OCI-M1 (cell line): ENCODE data around the gene LCP1.
"Not testable (repeated sequence)": the region's sequence is repeated elsewhere in the genome, so short reads cannot be mapped to it uniquely, and the experiment has no call there.

ENCODE experiments used
- DNase-seq: peaks from one replicate; lab custom pipeline; 2025; lab: John Stamatoyannopoulos, UW

Gene LCP1

GRCh38 chr13:46181377-46181839 lies 569 bp downstream of the LCP1 start:
- DNase-seq = peak; percentile 63

- DNase-seq = peak; percentile 78
Measured at GRCh38 chr13:46179969-46180763, 1.8 kb downstream of the LCP1 start.

- DNase-seq = peak; percentile 91
Measured at GRCh38 chr13:46179491-46179908, 2.5 kb downstream of the LCP1 start.

- peak; percentile 45 for DNase-seq
Measured at GRCh38 chr13:46178821-46179220, 3.2 kb downstream of the LCP1 start.

- peak; percentile 76 for DNase-seq
Measured at GRCh38 chr13:46178143-46178542, 3.8 kb downstream of the LCP1 start.

GRCh38 chr13:46176756-46177155 lies 5.2 kb downstream of the LCP1 start:
- peak; percentile 94 for DNase-seq

- peak; percentile 16 for DNase-seq
Measured at GRCh38 chr13:46173656-46174055, 8.3 kb downstream of the LCP1 start.

- peak; percentile 40 for DNase-seq
Measured at GRCh38 chr13:46172531-46172991, 9.4 kb downstream of the LCP1 start.

GRCh38 chr13:46171739-46172138 lies 10.2 kb downstream of the LCP1 start:
- DNase-seq = no peak

GRCh38 chr13:46171217-46171616 lies 10.8 kb downstream of the LCP1 start:
- DNase-seq = no peak

GRCh38 chr13:46170687-46171086 lies 11.3 kb downstream of the LCP1 start:
- DNase-seq = no peak

- no peak for DNase-seq
Measured at GRCh38 chr13:46170268-46170667, 11.7 kb downstream of the LCP1 start.

GRCh38 chr13:46169758-46170157 lies 12.2 kb downstream of the LCP1 start:
- no peak for DNase-seq

- DNase-seq = peak; percentile 63
Measured at GRCh38 chr13:46168783-46169182, 13.2 kb downstream of the LCP1 start.

- DNase-seq = peak; percentile 55
Measured at GRCh38 chr13:46168341-46168740, 13.6 kb downstream of the LCP1 start.

GRCh38 chr13:46166947-46167610 lies 14.9 kb downstream of the LCP1 start:
- peak; percentile 47 for DNase-seq

- no peak for DNase-seq
Measured at GRCh38 chr13:46166224-46166584, 15.8 kb downstream of the LCP1 start.

GRCh38 chr13:46165485-46166223 lies 16.3 kb downstream of the LCP1 start:
- no peak for DNase-seq

GRCh38 chr13:46164661-46165060 lies 17.3 kb downstream of the LCP1 start:
- DNase-seq = no peak

- not testable (repeated sequence) for DNase-seq
Measured at GRCh38 chr13:46162741-46163140, 19.2 kb downstream of the LCP1 start.

- DNase-seq = peak; percentile 87
Measured at GRCh38 chr13:46160471-46161066, 21.4 kb downstream of the LCP1 start.

GRCh38 chr13:46160065-46160464 lies 21.9 kb downstream of the LCP1 start:
- DNase-seq = no peak
